ENCODE measurements around the gene KATNAL2.
A peak's percentile ranks its signal among the peaks of the same experiment; 100 is the strongest.

KATNAL2 gene

GRCh38 chr18:46917108-46917802 lies at the start of gene KATNAL2, which contains the start of gene PIAS2:
KATNAL2 (plus strand) TSS chr18:46917602; CDS start chr18:46946873, 29,271 bp downstream.
PIAS2 (minus strand) TSS chr18:46917507; CDS start chr18:46917345, 162 bp downstream.
- DNase-seq (ENCODE audit: low spot score): peak; percentile 94

DNA sequence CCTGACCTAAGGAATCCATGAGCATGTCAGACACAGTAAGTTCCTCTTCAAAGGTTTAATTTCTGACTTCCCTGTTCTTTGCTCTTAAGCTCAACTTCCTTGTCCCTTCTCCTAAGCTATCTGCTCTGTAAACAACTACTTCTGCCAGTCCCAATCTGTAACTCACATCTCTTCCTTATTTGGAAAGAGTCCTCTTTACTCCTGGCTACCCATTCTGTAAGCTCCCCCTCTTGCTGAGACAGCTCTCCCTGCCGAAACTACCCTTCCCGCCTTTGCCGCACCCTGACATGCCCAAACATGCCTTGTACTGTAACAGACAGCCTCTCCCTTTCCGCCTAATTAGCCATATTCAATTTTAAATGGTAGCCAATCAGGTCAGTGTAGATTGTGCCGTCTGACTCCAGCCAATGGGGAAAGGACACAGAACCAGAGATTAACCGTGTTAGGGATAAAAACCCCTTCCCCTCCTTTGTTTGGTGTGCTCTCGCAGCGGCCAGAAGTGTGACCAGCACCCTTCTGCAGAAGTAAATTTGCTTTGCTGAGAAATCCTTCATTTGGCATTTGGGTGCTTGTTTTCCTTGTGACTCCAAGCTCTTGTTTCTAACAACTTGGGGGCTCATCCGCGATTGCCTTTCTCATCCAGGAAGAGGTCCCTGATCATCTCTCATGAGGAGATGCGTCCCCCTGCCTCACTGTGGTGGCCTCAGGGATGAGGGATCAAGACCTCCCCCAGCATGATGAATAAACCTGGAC lies 49.1 kb upstream of the KATNAL2 start:
- no peak for DNase-seq (ENCODE audit: low spot score)

DNA sequence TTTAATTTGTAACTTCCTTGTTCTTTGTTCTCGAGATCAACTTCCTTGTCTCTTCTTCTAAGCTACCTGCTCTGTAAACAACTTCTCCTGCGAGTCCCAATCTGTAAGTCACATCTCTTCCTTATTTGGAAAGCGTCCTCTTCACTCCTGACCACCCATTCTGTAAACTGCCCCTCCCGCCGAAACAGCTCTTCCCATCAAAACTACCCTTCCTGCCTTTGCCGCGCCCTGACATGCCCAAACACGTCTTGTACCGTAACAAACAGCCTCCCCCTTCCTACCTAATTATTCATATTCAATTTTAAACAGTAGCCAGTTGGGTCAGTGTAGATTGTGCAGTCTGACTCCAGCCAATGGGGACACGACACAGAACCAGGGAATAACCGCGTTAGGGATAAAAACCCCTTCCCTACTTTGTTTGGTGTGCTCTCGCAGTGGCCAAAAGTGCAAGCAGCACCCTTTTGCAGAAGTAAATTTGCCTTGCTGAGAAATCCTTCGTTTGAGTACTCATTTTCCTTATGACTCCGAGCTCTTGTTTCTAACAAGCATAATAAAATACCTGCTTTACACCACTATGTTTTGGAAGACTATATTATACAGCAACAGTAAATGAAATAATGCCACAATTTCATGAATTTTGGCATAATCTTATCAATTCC lies 39.9 kb upstream of the KATNAL2 start:
- no peak for DNase-seq (ENCODE audit: low spot score)

GRCh38 chr18:46883180-46883579 lies 34.2 kb upstream of the KATNAL2 start:
- no peak for DNase-seq (ENCODE audit: low spot score)

DNA sequence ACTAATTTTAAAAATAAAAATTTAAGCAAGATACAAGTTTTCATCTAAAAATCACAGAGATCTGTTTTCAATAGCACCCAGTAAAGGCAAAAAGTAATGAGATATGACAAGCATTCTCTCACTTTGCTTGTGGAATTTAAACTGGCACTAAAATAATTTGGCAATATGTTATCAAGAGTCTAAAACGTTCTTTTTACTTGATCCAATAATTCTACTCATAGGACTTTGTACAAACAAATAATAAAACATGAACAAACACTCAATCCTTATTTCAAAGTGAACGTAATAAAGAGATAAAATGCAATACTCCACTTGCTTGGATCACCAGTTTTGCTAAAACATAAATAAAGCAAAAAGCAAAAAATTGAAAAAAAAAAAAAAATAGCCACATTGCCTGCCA lies 30.5 kb upstream of the KATNAL2 start:
- DNase-seq (ENCODE audit: low spot score): no peak

DNA sequence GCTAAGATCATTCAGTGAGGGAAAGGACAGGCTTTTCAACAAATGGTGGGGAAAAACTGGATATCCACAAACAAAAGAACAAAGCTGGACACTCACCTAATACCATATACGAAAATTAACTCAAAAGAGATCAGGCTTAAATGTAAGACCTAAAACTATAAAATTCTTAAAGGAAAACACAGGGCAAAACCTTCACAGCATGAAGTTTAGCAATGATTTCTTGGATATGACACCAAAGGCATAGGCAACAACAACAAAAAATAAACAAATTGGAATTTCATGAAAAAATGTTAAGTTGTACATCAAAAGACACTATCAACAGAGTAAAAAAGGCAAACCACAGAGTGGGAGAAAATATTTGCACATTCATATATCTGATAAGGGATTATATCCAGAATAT lies 28.4 kb upstream of the KATNAL2 start:
- DNase-seq (ENCODE audit: low spot score): no peak

- no peak for DNase-seq (ENCODE audit: low spot score)
Measured at GRCh38 chr18:46891742-46892214, 25.6 kb upstream of the KATNAL2 start.

DNA sequence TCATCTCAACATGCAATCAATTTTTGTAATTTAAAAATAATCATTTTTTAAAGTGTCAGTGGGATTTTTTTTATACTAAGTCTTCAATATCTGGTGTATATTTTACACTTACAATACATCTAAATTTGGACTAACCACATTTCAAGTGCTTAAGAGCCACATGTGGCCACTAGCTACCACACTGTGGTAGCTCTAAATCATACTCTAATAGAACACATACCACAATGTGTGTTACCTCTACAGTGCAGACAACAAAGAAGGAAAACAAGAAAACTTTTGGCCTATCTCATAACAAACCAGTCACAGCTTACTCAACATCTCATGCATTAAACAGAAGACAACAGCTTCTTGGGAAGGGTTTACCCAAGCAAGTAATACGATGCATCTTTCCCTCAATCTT lies 24.6 kb upstream of the KATNAL2 start:
- DNase-seq (ENCODE audit: low spot score): no peak

DNA sequence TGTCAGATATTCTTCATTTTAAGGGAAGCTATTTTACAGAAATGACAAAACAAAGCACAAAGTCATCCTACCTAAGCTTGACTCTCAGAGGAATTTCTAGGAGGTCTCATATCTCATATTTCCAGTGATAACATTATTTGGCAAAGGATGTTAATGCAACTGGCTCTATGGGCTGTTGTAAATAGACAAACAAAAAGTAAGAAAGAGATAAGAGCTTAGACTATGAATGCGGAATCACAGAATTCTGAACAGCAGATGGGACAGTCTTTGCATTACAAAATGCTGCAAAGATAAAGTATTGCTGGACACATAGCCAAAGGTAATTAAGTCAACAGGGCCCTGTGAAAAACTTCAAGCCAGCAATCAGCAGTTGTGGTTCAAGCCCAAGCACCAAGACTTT lies 24.0 kb upstream of the KATNAL2 start:
- DNase-seq (ENCODE audit: low spot score): no peak

DNA sequence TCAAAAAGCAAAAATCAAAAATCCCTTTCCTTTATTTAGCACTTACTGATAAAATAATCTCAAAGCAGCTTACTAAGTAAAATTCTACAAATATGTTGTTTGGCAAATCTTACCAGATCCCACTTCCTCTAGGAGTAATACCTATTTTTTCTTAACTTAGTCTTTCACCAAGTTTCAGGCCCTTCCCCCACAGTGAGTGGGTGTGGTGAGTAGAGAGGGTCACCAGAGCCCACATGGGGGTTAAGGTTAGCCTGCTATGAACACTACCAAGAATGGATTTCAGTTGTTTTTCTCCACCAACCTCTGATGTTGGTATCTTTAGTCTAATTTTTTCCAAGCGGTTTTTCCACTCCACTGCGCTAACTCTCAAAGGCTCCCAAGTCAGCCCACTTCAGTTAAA lies 23.3 kb upstream of the KATNAL2 start:
- DNase-seq (ENCODE audit: low spot score): no peak

- DNase-seq (ENCODE audit: low spot score): no peak
Measured at GRCh38 chr18:46899274-46899948, 18.0 kb upstream of the KATNAL2 start.

DNA sequence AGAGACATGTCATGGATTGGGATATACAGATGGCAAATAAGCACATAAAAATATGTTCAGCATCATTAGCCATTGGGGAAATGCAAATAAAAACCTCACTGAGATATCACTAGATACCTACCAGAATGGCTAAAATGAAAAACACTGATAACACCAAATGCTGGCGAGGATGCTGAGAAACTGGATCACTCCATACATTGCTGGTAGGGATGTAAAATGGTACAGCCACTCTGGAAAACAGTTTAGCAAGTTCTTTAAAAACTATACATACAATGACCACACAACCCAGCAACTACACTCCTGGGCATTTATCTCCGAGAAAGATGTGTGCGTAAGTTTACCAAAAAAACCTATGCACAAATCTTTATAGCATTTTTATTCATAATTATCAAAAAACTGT lies 14.0 kb upstream of the KATNAL2 start:
- no peak for DNase-seq (ENCODE audit: low spot score)

DNA sequence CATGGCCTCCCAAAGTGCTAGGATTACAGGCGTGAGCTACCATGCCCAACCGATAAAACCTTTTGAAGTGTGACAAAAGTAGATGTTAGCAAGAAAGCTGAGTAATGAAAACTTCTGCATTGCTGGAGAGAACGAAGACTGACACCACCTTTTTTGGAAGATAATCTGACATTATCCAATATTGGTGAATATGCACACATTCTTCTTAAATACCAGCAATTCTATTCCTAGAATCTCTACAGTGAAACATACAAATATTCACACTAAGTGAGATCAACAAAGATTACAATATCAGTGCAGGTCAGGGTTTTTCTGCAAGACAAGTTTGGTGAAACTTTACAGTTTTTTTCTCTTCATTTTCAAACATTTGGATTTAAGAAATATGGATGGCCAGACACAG lies 7.9 kb upstream of the KATNAL2 start:
- DNase-seq (ENCODE audit: low spot score): no peak

- no peak for DNase-seq (ENCODE audit: low spot score)
Measured at GRCh38 chr18:46910856-46911255, 6.5 kb upstream of the KATNAL2 start.

GRCh38 chr18:46915800-46916550 lies 1.4 kb upstream of the KATNAL2 start:
- DNase-seq (ENCODE audit: low spot score): no peak

- DNase-seq (ENCODE audit: low spot score): no peak
Measured at GRCh38 chr18:46916551-46917107, 773 bp upstream of the KATNAL2 start.

DNA sequence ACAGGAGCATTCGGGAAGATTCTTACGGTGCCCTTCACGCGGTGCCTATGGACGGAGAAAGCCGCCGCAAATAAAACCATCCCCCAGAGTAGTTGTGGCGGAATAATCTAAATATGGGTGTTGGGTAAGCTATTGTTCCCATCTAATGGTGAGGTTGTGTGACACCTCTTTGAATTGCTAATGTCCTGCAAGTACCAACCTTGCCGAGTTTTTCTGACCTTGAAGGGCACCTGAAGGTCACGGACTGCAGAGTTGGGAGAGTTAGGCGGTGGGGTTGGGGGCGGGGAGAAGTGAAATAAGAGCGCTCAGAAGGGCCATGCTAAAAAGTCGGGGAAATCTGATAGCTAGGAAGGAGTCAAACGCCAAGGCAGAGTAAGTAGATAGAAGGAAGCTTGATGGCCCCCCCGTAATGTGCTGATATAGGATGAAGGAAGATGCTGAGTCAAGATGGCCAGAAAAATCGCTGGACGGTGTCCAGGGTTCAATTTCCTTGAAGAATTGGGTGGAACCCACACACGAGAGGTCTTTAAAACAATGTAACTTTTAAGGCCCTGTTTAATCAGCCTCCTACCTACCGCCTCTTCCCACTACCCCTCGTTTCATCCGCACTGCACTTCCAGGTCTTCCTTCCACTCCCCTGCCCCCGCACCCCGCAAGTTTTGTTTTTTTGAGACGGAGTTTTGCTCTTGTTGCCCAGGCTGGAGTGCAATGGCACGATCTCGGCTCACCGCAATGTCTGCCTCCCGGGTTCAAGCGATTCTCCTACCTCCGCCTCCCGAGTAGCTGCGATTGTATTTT lies 600 bp downstream of the KATNAL2 start:
- DNase-seq (ENCODE audit: low spot score): peak; percentile 33

- no peak for DNase-seq (ENCODE audit: low spot score)
Measured at GRCh38 chr18:46920067-46920466, 2.7 kb downstream of the KATNAL2 start.

- DNase-seq (ENCODE audit: low spot score): no peak
Measured at GRCh38 chr18:46920653-46921052, 3.3 kb downstream of the KATNAL2 start.

DNA sequence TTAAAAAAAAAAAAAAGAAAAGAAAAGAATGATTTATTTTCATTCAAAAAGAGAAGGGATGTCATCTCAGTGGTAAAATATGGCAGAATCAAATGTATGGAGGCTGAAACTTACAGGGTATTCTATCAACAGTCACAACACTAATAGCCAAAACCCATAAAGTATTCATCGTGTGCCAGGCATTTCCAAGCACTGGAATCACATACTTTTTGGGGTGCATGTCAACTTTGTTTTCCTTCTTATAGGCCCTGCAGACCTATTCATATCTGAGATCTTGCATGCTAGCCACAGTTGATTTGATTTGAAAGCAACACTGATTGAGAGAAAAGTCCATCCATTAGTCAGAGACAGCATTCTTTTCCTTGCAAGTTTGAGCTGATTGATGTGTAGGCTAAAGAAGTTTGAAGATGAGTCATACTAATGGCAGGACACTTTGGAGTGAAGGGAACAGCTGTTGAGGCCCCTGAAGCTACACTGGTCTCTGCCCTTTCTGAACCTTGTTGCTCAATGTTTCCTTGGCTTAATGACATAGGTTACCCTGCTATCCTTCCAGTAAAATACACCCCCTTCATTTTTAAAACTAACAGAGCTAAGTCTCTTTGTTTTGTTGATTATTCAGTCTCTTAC lies 22.0 kb downstream of the KATNAL2 start:
- peak; percentile 30 for DNase-seq (ENCODE audit: low spot score)

All from AG20443 (cell line).